GM23248 (cell line): ENCODE results near the gene SCGB1A1.

ENCODE experiments used
- EZH2 ChIP-seq: fragments of 200-600 bp; sonication (generic); IDR thresholded peaks from 2 replicates; pipeline ENCODE4 v1.6.1; 2018; ENCODE audit warnings: antibody characterized with exemption, mild to moderate bottlenecking; ENCODE audit not compliant: insufficient read depth, poor library complexity, severe bottlenecking
- EZH2phosphoT487 ChIP-seq: fragments of 200-600 bp; sonication (generic); IDR thresholded peaks from 2 replicates; pipeline ENCODE4 v1.6.1; 2018; ENCODE audit warnings: antibody characterized with exemption, moderate library complexity, mild to moderate bottlenecking, low read depth; ENCODE audit not compliant: insufficient read depth

DNA sequence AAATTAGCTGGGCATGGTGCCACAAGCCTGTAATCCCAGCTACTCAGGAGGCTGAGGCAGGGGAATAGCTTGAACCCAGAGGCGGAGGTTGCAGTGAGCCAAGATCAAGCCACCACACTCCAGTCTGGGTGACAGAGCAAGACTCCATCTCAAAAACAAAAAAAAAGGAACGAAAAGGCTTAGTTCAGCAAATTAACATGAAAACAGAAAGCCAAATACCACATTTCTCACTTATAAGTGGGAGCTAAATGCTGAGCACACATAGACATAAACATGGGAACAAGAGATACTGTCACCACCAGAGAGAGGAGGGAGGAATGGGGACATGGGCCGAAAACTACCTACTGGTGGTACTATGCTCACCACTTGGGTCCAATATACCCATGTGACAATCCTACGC is 38.6 kb downstream of the SCGB1A1 start:
- TF ChIP-seq EZH2 (no peak), EZH2phosphoT487 (no peak)
